Measurements from ENCODE around the gene ASGR2.

DNA sequence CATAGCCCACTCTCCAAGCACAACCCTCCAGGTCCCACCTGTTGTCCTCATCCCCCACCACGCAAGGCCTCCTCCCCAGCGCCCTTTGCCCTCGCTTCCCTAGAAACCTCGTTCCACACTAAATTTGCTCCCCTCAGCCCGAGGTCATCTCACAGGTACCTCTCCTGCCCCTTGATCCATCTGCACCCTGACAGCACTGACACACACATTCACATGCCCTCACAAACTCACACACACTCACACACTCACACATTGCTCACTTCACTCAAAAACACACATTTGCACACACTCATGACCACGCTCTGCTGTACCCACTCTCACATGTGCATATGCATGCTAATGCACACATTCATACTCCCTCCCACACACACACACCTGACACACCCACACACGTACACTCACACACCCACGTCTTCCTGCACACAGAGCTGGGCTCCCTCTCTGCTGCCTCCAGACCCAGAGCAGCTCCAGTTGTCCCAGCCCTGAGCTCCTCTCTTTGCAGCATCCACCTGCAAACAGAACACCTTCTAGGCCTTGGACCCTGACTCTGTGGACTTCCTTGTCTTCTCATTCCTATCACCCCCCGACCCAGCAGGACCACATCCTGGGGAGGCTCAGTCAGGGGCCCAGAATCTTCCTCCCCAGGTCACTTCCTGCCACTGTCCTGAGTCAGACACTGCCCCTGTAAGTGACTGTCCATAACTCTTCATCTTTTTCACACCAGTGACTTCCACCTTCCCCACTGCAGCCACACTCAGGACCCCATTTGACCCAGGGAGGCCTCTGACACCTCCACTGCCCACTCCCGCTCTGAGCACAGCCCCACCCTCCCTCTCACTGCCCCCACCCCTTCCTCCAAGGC lies 4.9 kb downstream of the ASGR2 start:
- TF ChIP-seq GATA2 (IDR thresholded peaks at IDR 0.05; ENCODE audit: low read depth, low read length) (no peak), GATA3 (IDR thresholded peaks at IDR 0.05; ENCODE audit: low read depth, low read length) (no peak)

Measured in SH-SY5Y (cell line).